Activated CD8-positive, alpha-beta T cell treated with anti-CD3 and anti-CD28 coated beads for 36 hours (primary cell): ENCODE data around the gene USP44. TPM values are rescaled to one million over a fixed set of nuclear protein-coding genes. Genes with fewer than 3 reads are reported as not detected.

Source experiments
- ATAC-seq: fragments of 200-7000 bp; cut with Tn5 transposase; one replicate; pipeline ENCODE4 v1.10.0; 2021; ENCODE audit warnings: mild to moderate bottlenecking, moderate library complexity
- CTCF ChIA-PET: fragments of 350-600 bp; sonication (Branson Sonifier 250); formaldehyde crosslinking; loops from one replicate; lab custom pipeline; 2021; ENCODE audit warnings: antibody characterized with exemption; lab: Charles Lee
- POLR2A ChIA-PET: fragments of 350-600 bp; sonication (Branson Sonifier 250); formaldehyde crosslinking; loops from one replicate; lab custom pipeline; 2021; ENCODE audit warnings: antibody characterized with exemption; lab: Charles Lee
- DNase-seq: peaks from one replicate; pipeline ENCODE4 v3.0.0-alpha.2; 2020
- H3K27ac Mint-ChIP-seq: one replicate; pipeline ENCODE4 v1.8.0; 2021; ENCODE audit warnings: mild to moderate bottlenecking, mixed read lengths
- H3K27me3 Mint-ChIP-seq: one replicate; pipeline ENCODE4 v1.8.0; 2021; ENCODE audit warnings: mixed read lengths
- H3K36me3 Mint-ChIP-seq: one replicate; pipeline ENCODE4 v1.8.0; 2021; ENCODE audit warnings: low read depth, mixed read lengths
- H3K4me1 Mint-ChIP-seq: one replicate; pipeline ENCODE4 v1.8.0; 2021; ENCODE audit warnings: low read depth, mixed read lengths
- H3K4me3 Mint-ChIP-seq: one replicate; pipeline ENCODE4 v1.8.0; 2021; ENCODE audit warnings: mild to moderate bottlenecking, moderate library complexity, mixed read lengths
- H3K9me3 Mint-ChIP-seq: one replicate; pipeline ENCODE4 v1.8.0; 2021; ENCODE audit warnings: mixed read lengths
- intact Hi-C: fragments of 100-400 bp; cut with micrococcal nuclease; formaldehyde crosslinking; loops from one replicate; pipeline ENCODE4 v1.10.0; 2022
- total RNA-seq, 2 experiments: library from RNA; stranded (reverse); gene quantifications; one replicate each; pipeline ENCODE4 v1.2.3, GENCODE V29; 2021
- TF ChIP-seq, protein P1 (sequence below): fragments of 200-600 bp; IDR thresholded peaks from one replicate; pipeline ENCODE4 v1.8.0; 2022; ENCODE audit warnings: antibody characterized with exemption, mild to moderate bottlenecking

Gene USP44
- total RNA-seq, 2 experiments from 2014 or later: 15.2 to 15.5 TPM

DNA sequence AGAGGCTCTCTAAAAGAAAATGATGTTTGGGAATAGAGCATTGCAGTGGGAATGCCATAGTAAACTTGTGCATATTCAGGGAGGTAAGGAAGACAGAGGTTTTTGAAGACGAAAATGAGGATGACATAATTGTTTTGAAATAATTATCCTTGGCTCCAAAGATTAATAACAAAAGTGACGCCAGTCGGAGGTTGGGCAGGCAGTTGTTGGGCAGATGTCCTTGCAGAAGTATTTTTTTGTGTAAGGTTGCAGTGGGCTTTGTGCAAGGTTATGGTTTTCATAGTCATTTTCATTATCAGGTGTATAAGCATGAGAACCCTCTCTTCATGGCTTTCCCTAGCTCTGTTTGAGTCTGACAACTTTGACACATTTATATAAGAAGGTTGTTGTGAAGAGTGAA is 42.0 kb downstream of the USP44 start:
- H3K9me3 Mint-ChIP-seq: no peaks in the 10 kb centered on the region
- no peak for ATAC-seq
- ChIA-PET CTCF (interaction anchor here (1.1 to 1.2 kb wide), 2 partner anchors 14 to 25 kb away, joined by 3 read pairs; no protein-coding TSS in a partner anchor), POLR2A (interaction anchor here (0.7 to 2.1 kb wide), 2 partner anchors 11 to 20 kb away, joined by 4 read pairs; no protein-coding TSS in a partner anchor)
- TF ChIP-seq, protein P1, sequence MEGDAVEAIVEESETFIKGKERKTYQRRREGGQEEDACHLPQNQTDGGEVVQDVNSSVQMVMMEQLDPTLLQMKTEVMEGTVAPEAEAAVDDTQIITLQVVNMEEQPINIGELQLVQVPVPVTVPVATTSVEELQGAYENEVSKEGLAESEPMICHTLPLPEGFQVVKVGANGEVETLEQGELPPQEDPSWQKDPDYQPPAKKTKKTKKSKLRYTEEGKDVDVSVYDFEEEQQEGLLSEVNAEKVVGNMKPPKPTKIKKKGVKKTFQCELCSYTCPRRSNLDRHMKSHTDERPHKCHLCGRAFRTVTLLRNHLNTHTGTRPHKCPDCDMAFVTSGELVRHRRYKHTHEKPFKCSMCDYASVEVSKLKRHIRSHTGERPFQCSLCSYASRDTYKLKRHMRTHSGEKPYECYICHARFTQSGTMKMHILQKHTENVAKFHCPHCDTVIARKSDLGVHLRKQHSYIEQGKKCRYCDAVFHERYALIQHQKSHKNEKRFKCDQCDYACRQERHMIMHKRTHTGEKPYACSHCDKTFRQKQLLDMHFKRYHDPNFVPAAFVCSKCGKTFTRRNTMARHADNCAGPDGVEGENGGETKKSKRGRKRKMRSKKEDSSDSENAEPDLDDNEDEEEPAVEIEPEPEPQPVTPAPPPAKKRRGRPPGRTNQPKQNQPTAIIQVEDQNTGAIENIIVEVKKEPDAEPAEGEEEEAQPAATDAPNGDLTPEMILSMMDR: no peak
- H3K36me3 Mint-ChIP-seq: peaks cover 61% of the 10 kb centered on the region
- peaks cover 4% of the 10 kb centered on the region for H3K4me1 Mint-ChIP-seq
- no peak overlapping the region for H3K4me3 Mint-ChIP-seq
- no peaks in the 10 kb centered on the region for H3K27me3 Mint-ChIP-seq
- H3K27ac Mint-ChIP-seq: no peak overlapping the region
- intact Hi-C loops: no loop called here
- no peak for DNase-seq

DNA sequence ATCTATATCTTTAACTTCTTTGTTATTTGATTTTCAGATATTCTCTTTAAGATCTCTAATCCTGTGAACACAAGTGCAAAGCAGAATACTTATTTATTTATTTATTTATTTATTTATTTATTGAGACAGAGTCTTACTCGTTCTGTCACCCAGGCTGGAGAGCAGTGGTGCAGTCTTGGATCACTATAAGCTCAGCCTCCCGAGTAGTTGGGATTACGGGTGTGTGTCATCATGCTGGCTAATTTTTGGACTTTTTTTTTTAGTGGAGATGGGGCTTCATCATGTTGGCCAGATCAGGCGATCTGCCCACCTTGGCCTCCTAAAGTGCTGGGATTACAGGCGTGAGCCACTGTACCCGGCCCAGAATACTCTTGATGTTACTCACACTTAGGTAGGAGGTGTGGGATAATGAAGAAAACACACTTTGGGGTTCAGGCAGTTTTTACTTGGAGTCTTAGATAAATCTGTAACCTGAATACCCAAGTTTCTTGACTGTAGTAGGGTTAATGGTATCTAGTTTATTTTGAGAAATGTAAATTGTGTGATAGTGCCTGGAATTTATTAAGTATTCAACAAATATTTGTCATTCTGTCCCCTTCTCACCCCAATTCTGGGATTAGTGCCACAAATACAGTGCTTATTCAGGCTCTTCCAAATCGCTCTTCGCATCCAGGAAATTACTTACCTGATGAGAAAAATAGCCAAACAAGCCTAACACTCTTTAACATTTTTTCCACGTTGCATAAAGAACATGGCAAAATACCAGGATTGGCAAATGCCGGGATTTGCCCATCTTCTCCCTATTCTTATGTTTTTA is 44.4 kb downstream of the USP44 start:
- H3K36me3 Mint-ChIP-seq: peaks cover 60% of the 10 kb centered on the region
- intact Hi-C loops: no loop called here
- H3K9me3 Mint-ChIP-seq: no peaks in the 10 kb centered on the region
- ChIA-PET POLR2A (interaction anchor here (1.0 to 2.5 kb wide), 3 partner anchors 9 to 33 kb away, joined by 3 to 6 read pairs (median 3); partner anchors contain the start of gene METAP2), CTCF (interaction anchor here (1.5 kb wide), 1 partner anchor 8 kb away, joined by 4 read pairs; no protein-coding TSS in a partner anchor)
- TF ChIP-seq, protein P1: no peak
- H3K27ac Mint-ChIP-seq: no peak overlapping the region
- no peaks in the 10 kb centered on the region for H3K27me3 Mint-ChIP-seq
- ATAC-seq (no peak), DNase-seq (no peak)
- peaks cover 14% of the 10 kb centered on the region for H3K4me1 Mint-ChIP-seq
- H3K4me3 Mint-ChIP-seq: no peak overlapping the region

DNA sequence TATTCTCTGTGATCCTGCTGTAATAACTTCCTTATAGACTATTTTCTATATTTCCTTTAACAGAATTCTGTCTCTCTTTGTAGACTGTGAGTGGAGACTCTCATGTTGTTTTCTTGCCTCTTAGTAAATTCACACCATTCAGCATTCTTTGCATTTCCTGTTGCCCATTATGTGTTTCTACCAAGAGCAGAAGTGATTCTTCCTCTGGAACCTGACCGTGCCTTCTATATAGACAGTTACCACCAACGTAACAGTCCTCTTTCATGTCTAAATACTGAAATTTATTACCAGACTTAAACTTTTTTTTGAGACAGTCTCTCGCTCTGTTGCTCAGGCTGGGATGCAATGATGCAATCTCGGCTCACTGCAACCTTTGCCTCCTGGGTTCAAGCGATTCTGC is 46.2 kb downstream of the USP44 start:
- DNase-seq: no peak
- ChIA-PET CTCF (interaction anchor here (1.5 kb wide), 1 partner anchor 10 kb away, joined by 4 read pairs; no protein-coding TSS in a partner anchor), POLR2A (interaction anchor here (1.2 kb wide), 2 partner anchors 18 to 22 kb away, joined by 3 to 7 read pairs; no protein-coding TSS in a partner anchor)
- Mint-ChIP-seq H3K9me3 (no peaks in the 10 kb centered on the region), H3K4me1 (peaks cover 14% of the 10 kb centered on the region), H3K36me3 (peaks cover 57% of the 10 kb centered on the region), H3K27me3 (no peaks in the 10 kb centered on the region), H3K4me3 (no peak overlapping the region), H3K27ac (peak overlapping the region; percentile 49)
- no peak for ATAC-seq
- intact Hi-C loops: no loop called here
- TF ChIP-seq, protein P1: no peak

DNA sequence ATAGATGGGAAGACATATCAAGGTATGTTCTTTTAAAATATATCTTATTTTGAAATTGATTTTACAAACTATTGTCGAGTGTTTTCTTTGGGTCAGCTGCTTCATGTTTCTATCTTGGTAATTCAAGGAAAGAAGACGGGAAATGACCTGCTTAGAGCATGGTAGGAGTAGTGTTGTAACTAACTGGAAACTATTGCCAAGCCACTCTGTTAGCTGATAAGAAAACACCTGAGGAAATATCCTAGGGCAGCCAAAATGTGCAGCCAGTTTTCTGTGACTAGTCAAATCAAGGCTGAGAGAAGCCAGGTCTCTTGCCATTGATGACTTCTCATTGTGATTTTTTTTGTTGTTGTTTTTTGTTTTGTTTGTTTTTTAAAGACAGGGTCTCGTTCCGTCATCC is 47.1 kb downstream of the USP44 start:
- intact Hi-C loops: no loop called here
- Mint-ChIP-seq H3K9me3 (no peaks in the 10 kb centered on the region), H3K4me1 (peaks cover 20% of the 10 kb centered on the region), H3K36me3 (peaks cover 58% of the 10 kb centered on the region), H3K4me3 (no peak overlapping the region), H3K27ac (no peak overlapping the region), H3K27me3 (no peaks in the 10 kb centered on the region)
- ATAC-seq: no peak
- DNase-seq: no peak
- ChIA-PET POLR2A (interaction anchor here (1.2 kb wide), 1 partner anchor 17 kb away, joined by 7 read pairs; no protein-coding TSS in a partner anchor), CTCF (no interaction called here)
- TF ChIP-seq, protein P1: no peak

DNA sequence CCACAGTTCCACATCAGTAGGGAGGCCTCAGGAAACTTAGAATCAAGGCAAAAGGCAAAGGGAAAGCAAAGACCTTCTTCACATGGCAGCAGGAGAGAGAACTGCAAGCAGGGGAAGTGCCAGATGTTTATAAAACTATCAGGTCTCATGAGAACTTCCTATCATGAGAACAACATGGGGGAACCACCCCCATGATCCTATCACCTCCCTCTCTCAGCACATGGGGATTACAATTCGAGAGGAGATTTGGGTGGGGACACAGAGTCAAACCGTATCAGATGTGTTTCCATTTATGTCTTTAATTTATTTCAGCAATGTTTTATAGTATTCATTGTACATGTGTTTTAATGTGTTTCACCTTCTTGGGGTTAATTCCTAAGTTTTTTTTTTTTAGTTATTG is 51.5 kb downstream of the USP44 start:
- Mint-ChIP-seq H3K27me3 (no peaks in the 10 kb centered on the region), H3K36me3 (peaks cover 70% of the 10 kb centered on the region), H3K4me1 (peaks cover 27% of the 10 kb centered on the region), H3K9me3 (no peaks in the 10 kb centered on the region), H3K27ac (peak overlapping the region; percentile 50), H3K4me3 (no peak overlapping the region)
- TF ChIP-seq, protein P1: no peak
- ATAC-seq (no peak), DNase-seq (no peak)
- CTCF ChIA-PET: no interaction called here
- intact Hi-C loops: no loop called here
- POLR2A ChIA-PET: no interaction called here
